ENCODE data around the gene GRIK4. TPM values are rescaled to one million over a fixed set of nuclear protein-coding genes. Genes with fewer than 3 reads are reported as not detected.

GRIK4 gene
- total and polyA plus RNA-seq, 2 experiments from 2014 or later, result 0.28 to 0.45 TPM

DNA sequence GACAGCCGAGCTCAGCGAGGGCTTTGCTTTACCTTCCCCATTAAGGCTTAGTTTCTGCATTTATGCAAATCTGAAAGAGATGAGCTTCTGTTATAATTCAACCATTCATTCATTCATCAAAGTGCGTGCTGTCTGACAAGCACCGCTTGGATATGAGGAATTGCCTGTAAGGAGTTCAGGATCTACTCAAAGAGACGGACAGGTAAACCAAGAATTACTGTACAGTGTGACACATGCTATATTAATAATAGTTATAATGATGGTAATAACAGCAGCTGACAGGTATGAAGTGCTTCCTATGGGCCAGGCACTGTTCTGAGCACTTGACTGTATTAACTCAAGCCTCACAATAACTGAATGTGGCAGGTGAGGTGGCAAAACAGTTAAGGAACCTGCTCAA is 402.5 kb downstream of the GRIK4 start:
- Histone ChIP-seq H3K27ac (no peak overlapping the region), H3K4me1 (ENCODE audit: low read depth) (no peaks in the 10 kb centered on the region), H3K9me3 (ENCODE audit: low read depth) (no peaks in the 10 kb centered on the region), H3K27me3 (peaks cover 11% of the 10 kb centered on the region), H3K36me3 (no peaks in the 10 kb centered on the region), H3K4me3 (no peak overlapping the region)
- no peak for DNase-seq (ENCODE audit: low read depth in 1 of 2, low spot score in 1 of 2)
- TF ChIP-seq CTCF (IDR thresholded peaks at IDR 0.05; ENCODE audit: low read depth, low read length), result no peak

GRCh38 chr11:120914601-120915000 is 403.1 kb downstream of the GRIK4 start:
- DNase-seq (ENCODE audit: low read depth in 1 of 2, low spot score in 1 of 2), result no peak
- Histone ChIP-seq H3K27me3 (peaks cover 11% of the 10 kb centered on the region), H3K4me1 (ENCODE audit: low read depth) (no peaks in the 10 kb centered on the region), H3K27ac (no peak overlapping the region), H3K9me3 (ENCODE audit: low read depth) (no peaks in the 10 kb centered on the region), H3K36me3 (no peaks in the 10 kb centered on the region), H3K4me3 (no peak overlapping the region)
- no peak for TF ChIP-seq CTCF (IDR thresholded peaks at IDR 0.05; ENCODE audit: low read depth, low read length)

DNA sequence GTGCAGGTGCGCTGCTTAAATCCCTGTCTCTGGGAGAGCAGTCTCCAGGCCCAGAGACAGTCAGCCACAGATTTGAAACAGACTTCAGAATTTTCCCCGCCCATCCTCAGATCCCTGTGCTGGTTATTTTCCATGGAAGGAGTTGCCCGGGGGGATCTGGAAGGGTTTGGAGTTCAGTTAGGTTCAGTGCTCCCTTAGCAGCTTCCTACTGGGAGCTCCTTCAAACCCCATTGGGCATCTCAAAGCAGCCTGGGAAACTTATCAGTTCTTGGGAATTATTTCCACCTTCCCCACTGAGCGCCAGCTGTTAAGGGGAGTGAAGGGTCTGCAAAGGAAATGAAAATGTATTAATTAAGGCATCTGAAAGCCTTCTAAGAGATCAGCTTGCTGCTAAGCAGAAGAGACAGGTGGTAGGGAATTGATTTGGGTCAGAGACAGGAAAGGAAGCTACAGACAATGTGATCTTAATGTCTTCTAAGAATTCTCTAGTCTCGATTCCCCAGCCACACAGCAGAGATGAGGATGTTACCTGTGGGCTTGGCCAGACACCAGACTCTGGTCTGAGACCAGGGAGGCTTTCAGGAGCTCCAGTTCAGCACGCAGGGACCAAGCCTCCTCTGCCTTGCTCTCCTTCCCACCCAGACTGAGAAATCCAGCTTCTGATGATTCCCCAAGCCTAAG is 406.2 kb downstream of the GRIK4 start:
- Histone ChIP-seq H3K4me3 (no peak overlapping the region), H3K27me3 (peaks cover 11% of the 10 kb centered on the region), H3K36me3 (no peaks in the 10 kb centered on the region), H3K9me3 (ENCODE audit: low read depth) (no peaks in the 10 kb centered on the region), H3K27ac (no peak overlapping the region), H3K4me1 (ENCODE audit: low read depth) (no peaks in the 10 kb centered on the region)
- DNase-seq (ENCODE audit: low read depth in 1 of 2, low spot score in 1 of 2), result no peak
- TF ChIP-seq CTCF (IDR thresholded peaks at IDR 0.05; ENCODE audit: low read depth, low read length), result no peak

DNA sequence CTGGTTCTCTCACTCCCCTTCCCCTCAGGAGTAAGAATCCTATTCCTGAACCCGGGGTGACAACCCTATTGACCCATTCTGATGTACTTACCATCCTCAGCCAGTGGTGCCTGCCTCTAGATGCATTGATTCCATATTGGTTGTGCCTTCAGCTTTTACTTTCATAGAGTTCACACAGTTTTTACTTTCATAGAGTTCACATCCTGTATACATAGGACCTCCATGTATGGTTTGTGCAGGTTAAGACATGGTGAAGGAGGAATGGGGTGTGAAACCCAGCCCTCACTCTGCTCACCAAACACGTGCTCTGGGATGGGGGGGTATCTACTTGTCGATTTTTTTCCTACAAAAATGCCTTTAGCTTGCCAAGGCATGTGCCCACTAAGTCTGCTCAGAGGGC is 406.7 kb downstream of the GRIK4 start:
- H3K36me3 ChIP-seq, result no peaks in the 10 kb centered on the region
- H3K9me3 ChIP-seq (ENCODE audit: low read depth), result no peaks in the 10 kb centered on the region
- no peaks in the 10 kb centered on the region for H3K4me1 ChIP-seq (ENCODE audit: low read depth)
- DNase-seq (ENCODE audit: low read depth in 1 of 2, low spot score in 1 of 2), result no peak
- H3K4me3 ChIP-seq, result no peak overlapping the region
- peaks cover 11% of the 10 kb centered on the region for H3K27me3 ChIP-seq
- TF ChIP-seq CTCF (IDR thresholded peaks at IDR 0.05; ENCODE audit: low read depth, low read length), result no peak
- H3K27ac ChIP-seq, result no peak overlapping the region

- TF ChIP-seq CTCF (IDR thresholded peaks at IDR 0.05; ENCODE audit: low read depth, low read length), result no peak
- H3K27ac ChIP-seq, result no peak overlapping the region
Measured at GRCh38 chr11:120919045-120919444, 407.5 kb downstream of the GRIK4 start.

More at GRCh38 chr11:120919045-120919444, 407.5 kb downstream of the GRIK4 start:
- Histone ChIP-seq H3K36me3 (no peaks in the 10 kb centered on the region), H3K4me1 (ENCODE audit: low read depth) (no peaks in the 10 kb centered on the region), H3K27me3 (peaks cover 11% of the 10 kb centered on the region), H3K9me3 (ENCODE audit: low read depth) (no peaks in the 10 kb centered on the region), H3K4me3 (no peak overlapping the region)
- DNase-seq (ENCODE audit: low read depth in 1 of 2, low spot score in 1 of 2), result no peak
